Mucosa of descending colon (tissue), 3 donors: ENCODE data around the gene DGUOK. TPM values are rescaled to one million over a fixed set of nuclear protein-coding genes. Genes with fewer than 3 reads are reported as not detected.
A peak's percentile ranks its signal among the peaks of the same experiment; 100 is the strongest.

Experiments used
- ATAC-seq: fragments of 200-7000 bp; cut with Tn5 transposase; one replicate; pipeline ENCODE4 v1.9.1; 2020; ENCODE audit warnings: mild to moderate bottlenecking, moderate library complexity
- DNase-seq, 3 donors: peaks; one replicate each; pipeline ENCODE4 v3.0.0-alpha.2; 2020
- H3K36me3 ChIP-seq: fragments of 200-600 bp; one replicate; pipeline ENCODE4 v1.8.0; 2021; ENCODE audit warnings: low read depth, mild to moderate bottlenecking
- H3K4me1 ChIP-seq: fragments of 200-600 bp; one replicate; pipeline ENCODE4 v1.8.0; 2021; ENCODE audit warnings: low read depth, mild to moderate bottlenecking
- H3K4me3 ChIP-seq: fragments of 200-600 bp; one replicate; pipeline ENCODE4 v1.8.0; 2021; ENCODE audit warnings: mild to moderate bottlenecking
- H3K9me3 ChIP-seq: fragments of 200-600 bp; one replicate; pipeline ENCODE4 v1.8.0; 2021; ENCODE audit warnings: mild to moderate bottlenecking
- CTCF ChIP-seq: fragments of 200-600 bp; IDR thresholded peaks from one replicate; pipeline ENCODE4 v1.8.0; 2022; ENCODE audit warnings: antibody characterized with exemption, mild to moderate bottlenecking
- intact Hi-C, 2 donors: fragments of 100-400 bp; cut with DNase I in 1 of 2; cut with micrococcal nuclease in 1 of 2; formaldehyde crosslinking; loops; one replicate each; pipeline versions ENCODE4 v1.11.0 to v1.11.1; 2022; cut with DNase I, micrococcal nuclease
- total RNA-seq, 3 donors: library from RNA; stranded (reverse); fragmentation: NEBNext Ultra II Directional in 2 of 3; extraction: Animal tissue kit (Norgen Biotek cat#: 25700) in 2 of 3; gene quantifications; one replicate each; pipeline versions ENCODE4 v1.2.1 to v1.2.4, GENCODE V29; 2021 to 2023
- donor health status: DM: no; HTN: no; CAD: no; lungs with moderate emphysema.
- donor health status: DM: no; HTN: no; CAD: no.
- donor health status: DM: no; HTN: yes; CAD: no.

The DGUOK gene
- total RNA-seq, 3 donors from 2014 or later = 36.5 to 61.3 (median 57.8) TPM

- H3K4me1 ChIP-seq = peaks cover 39% of the 10 kb centered on the region
- ATAC-seq (peak; percentile 27), DNase-seq (peak in 2 of 3 donors; percentile 41 to 62)
- no peaks in the 10 kb centered on the region for H3K36me3 ChIP-seq
- H3K4me3 ChIP-seq = no peak overlapping the region
- intact Hi-C loops = loop anchor here in 1 of 2 donors (5.0 kb wide), 1 partner anchor 53 kb away; the partner anchor contains the start of gene TET3
- TF ChIP-seq CTCF = no peak
- no peaks in the 10 kb centered on the region for H3K9me3 ChIP-seq
Measured at GRCh38 chr2:73928963-73929347, 2.3 kb downstream of the DGUOK start.

GRCh38 chr2:73930386-73930785 is 3.7 kb downstream of the DGUOK start:
- ATAC-seq (no peak), DNase-seq (no peak)
- Histone ChIP-seq H3K4me3 (no peak overlapping the region), H3K9me3 (no peaks in the 10 kb centered on the region), H3K4me1 (peaks cover 37% of the 10 kb centered on the region), H3K36me3 (no peaks in the 10 kb centered on the region)
- no peak for TF ChIP-seq CTCF
- intact Hi-C loops = no loop called here

GRCh38 chr2:73931531-73932500 is 5.1 kb downstream of the DGUOK start:
- ATAC-seq (no peak), DNase-seq (no peak)
- Histone ChIP-seq H3K4me3 (no peak overlapping the region), H3K36me3 (no peaks in the 10 kb centered on the region), H3K4me1 (peaks cover 28% of the 10 kb centered on the region), H3K9me3 (no peaks in the 10 kb centered on the region)
- TF ChIP-seq CTCF = no peak
- intact Hi-C loops = no loop called here

GRCh38 chr2:73933194-73933593 is 6.5 kb downstream of the DGUOK start:
- Histone ChIP-seq H3K36me3 (no peaks in the 10 kb centered on the region), H3K4me1 (peaks cover 21% of the 10 kb centered on the region), H3K4me3 (no peak overlapping the region), H3K9me3 (no peaks in the 10 kb centered on the region)
- DNase-seq (no peak), ATAC-seq (no peak)
- intact Hi-C loops = no loop called here
- TF ChIP-seq CTCF = no peak

GRCh38 chr2:73935641-73936040 is 9.0 kb downstream of the DGUOK start:
- no peaks in the 10 kb centered on the region for H3K36me3 ChIP-seq
- H3K9me3 ChIP-seq = no peaks in the 10 kb centered on the region
- H3K4me1 ChIP-seq = no peaks in the 10 kb centered on the region
- DNase-seq (no peak), ATAC-seq (no peak)
- H3K4me3 ChIP-seq = no peak overlapping the region
- intact Hi-C loops = no loop called here
- no peak for TF ChIP-seq CTCF
